H1 (cell line): Measurements from ENCODE around the gene CYP2A6. TPM values are rescaled to one million over a fixed set of nuclear protein-coding genes. Genes with fewer than 3 reads are reported as not detected.

Source experiments
- CTCF ChIA-PET: fragments of 300-600 bp; sonication (Branson Sonifier 250); formaldehyde crosslinking; loops from one replicate; lab custom pipeline; 2021; ENCODE audit not compliant: partially characterized antibody; lab: Charles Lee
- POLR2A ChIA-PET: fragments of 300-600 bp; sonication (Branson Sonifier 250); formaldehyde crosslinking; loops from one replicate; lab custom pipeline; 2021; ENCODE audit warnings: inconsistent platforms; ENCODE audit not compliant: partially characterized antibody; lab: Charles Lee
- DNase-seq, 2 experiments: peaks; one replicate each; pipeline versions ENCODE4 v3.0.0 to v3.0.0-alpha.2; 2010 to 2022; ENCODE audit warnings: low spot score in 2 of 2, low read depth in 1 of 2, mixed read lengths in 1 of 2
- FAIRE-seq: peaks from 2 replicates; lab custom pipeline; 2011; peaks lifted over from hg19 to GRCh38; lab: Jason Lieb, UNC
- H2AFZ ChIP-seq: 2 replicates; pipeline ENCODE4 v1.8.1; 2012; ENCODE audit warnings: low read length, inconsistent platforms
- H2AK5ac ChIP-seq: 2 replicates; pipeline ENCODE4 v1.6.1; 2013; ENCODE audit warnings: low read depth, low read length
- H2BK120ac ChIP-seq: replicated peaks from 2 replicates; pipeline ENCODE3; 2013; ENCODE audit warnings: low read depth, low read length, inconsistent platforms
- H2BK12ac ChIP-seq: 2 replicates; pipeline ENCODE4 v1.6.1; 2013; ENCODE audit warnings: low read depth, low read length
- H2BK15ac ChIP-seq: 2 replicates; pipeline ENCODE4 v1.6.1; 2013; ENCODE audit warnings: low read length
- H2BK20ac ChIP-seq: 2 replicates; pipeline ENCODE4 v1.6.1; 2013; ENCODE audit warnings: low read length
- H2BK5ac ChIP-seq: 2 replicates; pipeline ENCODE4 v1.6.1; 2013; ENCODE audit warnings: low read depth, low read length
- H3K14ac ChIP-seq: 2 replicates; pipeline ENCODE4 v1.6.1; 2013; ENCODE audit warnings: inconsistent platforms; ENCODE audit not compliant: insufficient read length
- H3K18ac ChIP-seq: 2 replicates; pipeline ENCODE4 v1.6.1; 2013; ENCODE audit warnings: low read length; ENCODE audit errors: extremely low read depth
- H3K23ac ChIP-seq: 2 replicates; pipeline ENCODE4 v1.6.1; 2013; ENCODE audit warnings: inconsistent platforms; ENCODE audit not compliant: insufficient read length
- H3K23me2 ChIP-seq: 2 replicates; pipeline ENCODE4 v1.6.1; 2013; ENCODE audit warnings: low read depth, low read length
- H3K27ac ChIP-seq: 2 replicates; pipeline ENCODE4 v1.6.1; 2011; ENCODE audit warnings: low read depth, low read length, inconsistent platforms
- H3K27me3 ChIP-seq, 4 experiments: replicated peaks in 1 of 4; 1 replicate in 1 of 4; 2 replicates in 3 of 4; pipeline versions ENCODE4 v1.6.1 to v1.8.1; 2011 to 2013; ENCODE audit warnings: low read length in 3 of 4, mild to moderate bottlenecking in 3 of 4, inconsistent platforms in 2 of 4, mixed read lengths in 2 of 4, moderate library complexity in 1 of 4; ENCODE audit not compliant: control insufficient read depth in 3 of 4, insufficient read depth in 3 of 4; ENCODE audit errors: extremely low read depth in 1 of 4
- H3K36me3 ChIP-seq, 4 experiments: 2 replicates each; pipeline versions ENCODE4 v1.6.1 to v1.8.1; 2011 to 2013; ENCODE audit warnings: mild to moderate bottlenecking in 4 of 4, low read length in 3 of 4, moderate library complexity in 2 of 4, control low read depth in 1 of 4, inconsistent platforms in 1 of 4; ENCODE audit not compliant: insufficient read depth in 4 of 4, control insufficient read depth in 2 of 4
- H3K4ac ChIP-seq: replicated peaks from 2 replicates; pipeline ENCODE3; 2013; ENCODE audit warnings: low read length, low read depth, mixed read lengths, inconsistent platforms; ENCODE audit not compliant: insufficient read length
- H3K4me1 ChIP-seq, 4 experiments: replicated peaks in 1 of 4; 1 replicate in 1 of 4; 2 replicates in 3 of 4; pipeline versions ENCODE4 v1.6.1 to v1.8.1; 2011 to 2013; ENCODE audit warnings: low read length in 3 of 4, inconsistent platforms in 2 of 4, mixed read lengths in 1 of 4; ENCODE audit not compliant: insufficient read depth in 4 of 4, control insufficient read depth in 3 of 4
- H3K4me2 ChIP-seq, 2 experiments: 2 replicates each; pipeline versions ENCODE4 v1.6.1 to v1.8.1; 2011 to 2013; ENCODE audit warnings: low read depth in 2 of 2, low read length in 2 of 2, control low read depth in 1 of 2, inconsistent platforms in 1 of 2, mild to moderate bottlenecking in 1 of 2; ENCODE audit not compliant: insufficient read depth in 1 of 2
- H3K4me3 ChIP-seq, 4 experiments: fragments of 200-600, 300-600 bp in 1 of 4; sonication (generic), shearing (Covaris generic), sonication (Bioruptor Twin) in 1 of 4; 2 replicates each; pipeline versions ENCODE4 v1.5.1 to v1.8.1; 2011 to 2016; ENCODE audit warnings: low read length in 4 of 4, low read depth in 3 of 4, control low read depth in 2 of 4, inconsistent platforms in 2 of 4, mild to moderate bottlenecking in 2 of 4, mixed read lengths in 1 of 4, moderate library complexity in 1 of 4; ENCODE audit not compliant: insufficient read depth in 2 of 4; ENCODE audit errors: extremely low read depth in 1 of 4
- H3K56ac ChIP-seq: replicated peaks from 2 replicates; pipeline ENCODE3; 2013; ENCODE audit warnings: low read depth, mild to moderate bottlenecking, mixed read lengths, low read length, inconsistent platforms; ENCODE audit not compliant: insufficient read length
- H3K79me1 ChIP-seq: 2 replicates; pipeline ENCODE4 v1.6.1; 2013; ENCODE audit warnings: low read depth, low read length, control low read depth
- H3K79me2 ChIP-seq, 2 experiments: 2 replicates each; pipeline versions ENCODE4 v1.6.1 to v1.8.1; 2012 to 2013; ENCODE audit warnings: low read length in 2 of 2, mild to moderate bottlenecking in 2 of 2, inconsistent platforms in 1 of 2; ENCODE audit not compliant: insufficient read depth in 2 of 2, control insufficient read depth in 1 of 2
- H3K9ac ChIP-seq, 4 experiments: replicated peaks in 1 of 4; 1 replicate in 1 of 4; 2 replicates in 3 of 4; pipeline versions ENCODE4 v1.6.1 to v1.8.1; 2011 to 2013; ENCODE audit warnings: low read depth in 3 of 4, low read length in 3 of 4, control low read depth in 2 of 4, mild to moderate bottlenecking in 2 of 4, moderate library complexity in 2 of 4, inconsistent platforms in 1 of 4; ENCODE audit errors: extremely low read depth in 1 of 4
- H3K9me3 ChIP-seq, 2 experiments: 2 replicates each; pipeline versions ENCODE4 v1.6.1 to v1.8.1; 2012 to 2013; ENCODE audit warnings: mild to moderate bottlenecking in 2 of 2, moderate library complexity in 2 of 2, control low read depth in 1 of 2, inconsistent platforms in 1 of 2, low read depth in 1 of 2, low read length in 1 of 2, mixed read lengths in 1 of 2; ENCODE audit not compliant: insufficient read depth in 2 of 2
- H4K20me1 ChIP-seq, 2 experiments: replicated peaks in 1 of 2; 2 replicates each; pipeline versions ENCODE3 to v1.8.1; 2011 to 2013; ENCODE audit warnings: inconsistent platforms in 2 of 2, low read length in 2 of 2, mild to moderate bottlenecking in 1 of 2; ENCODE audit not compliant: insufficient read depth in 2 of 2, control insufficient read depth in 1 of 2
- H4K5ac ChIP-seq: 2 replicates; pipeline ENCODE4 v1.6.1; 2013; ENCODE audit warnings: low read length, low read depth, mixed read lengths, inconsistent platforms; ENCODE audit not compliant: insufficient read length
- H4K8ac ChIP-seq: 2 replicates; pipeline ENCODE4 v1.8.0; 2013; ENCODE audit warnings: mild to moderate bottlenecking, moderate library complexity, low read length, inconsistent platforms; ENCODE audit not compliant: insufficient read depth; ENCODE audit errors: extremely low read depth
- H4K91ac ChIP-seq: replicated peaks from 2 replicates; pipeline ENCODE3; 2013; ENCODE audit warnings: low read length, mixed read lengths, inconsistent platforms; ENCODE audit not compliant: insufficient read length
- POU5F1 ChIP-seq: IDR thresholded peaks from 2 replicates; pipeline ENCODE4 v1.6.1; 2011; ENCODE audit warnings: low read depth, mild to moderate bottlenecking, low read length, moderate library complexity
- RFX5 ChIP-seq: IDR thresholded peaks from 2 replicates; pipeline ENCODE4 v1.6.1; 2011; ENCODE audit warnings: low read depth, low read length, improper control_type of control experiment, borderline replicate concordance
- SIN3A ChIP-seq, 2 experiments: IDR thresholded peaks in 1 of 2; conservative IDR thresholded peaks in 1 of 2; 2 replicates each; pipeline ENCODE4 v1.6.1; 2011 to 2012; ENCODE audit warnings: low read length in 2 of 2, improper control_type of control experiment in 1 of 2, low read depth in 1 of 2, mild to moderate bottlenecking in 1 of 2
- SIRT6 ChIP-seq: IDR thresholded peaks from one replicate; pipeline ENCODE4 v1.7.1; 2012; ENCODE audit warnings: low read length, inconsistent platforms
- SP1 ChIP-seq: IDR thresholded peaks from 2 replicates; pipeline ENCODE4 v1.6.1; 2011; ENCODE audit warnings: low read depth, low read length
- TAF1 ChIP-seq: IDR thresholded peaks from 2 replicates; pipeline ENCODE4 v1.6.1; 2011; ENCODE audit warnings: mild to moderate bottlenecking, low read depth, low read length
- WGBS, 2 experiments: shearing (Covaris generic) in 1 of 2; methylation state at CpG; one replicate each; pipeline versions ENCODE4 v1.1.6 to v1.1.7; 2013 to 2015; ENCODE audit warnings: low lambda C conversion rate in 2 of 2, mixed read lengths in 2 of 2, inconsistent platforms in 1 of 2, low coverage in 1 of 2, missing lambda C conversion rate in 1 of 2; ENCODE audit not compliant: insufficient replicate concordance in 2 of 2, insufficient coverage in 1 of 2, insufficient read length in 1 of 2; ENCODE audit errors: extremely low coverage in 1 of 2, missing lambda C conversion rate in 1 of 2; 5-methylcytosine and 5-hydroxymethylcytosine counted together
- polyA plus RNA-seq, 7 experiments: library from polyadenylated mRNA; depleted of rRNA in 3 of 7; stranded (reverse) in 5 of 7; unstranded in 2 of 7; fragments of >200 nt in 5 of 7; fragments of 200-250 nt in 2 of 7; gene quantifications; 1 replicate in 5 of 7; 2 replicates in 1 of 7; 4 replicates in 1 of 7; pipeline versions ENCODE4 v1.2.1 to v1.2.3, GENCODE V29; 2011 to 2013; ENCODE audit warnings: missing spikeins in 2 of 7, mixed read lengths in 2 of 7
- total RNA-seq: library from RNA; stranded (reverse); fragmentation: NEBNext Ultra II Directional; extraction: Animal tissue kit (Norgen Biotek cat#: 25700); gene quantifications from 2 replicates; pipeline ENCODE4 v1.2.1, GENCODE V29; 2021
- TF ChIP-seq, protein P1 (sequence below): IDR thresholded peaks from 2 replicates; pipeline ENCODE4 v1.6.1; 2012; ENCODE audit warnings: inconsistent platforms

Gene CYP2A6
- total and polyA plus RNA-seq, 2 of the 8 experiments (the other 6 are each of a cell fraction or from before 2014, with no cell fraction given), result 0.33 TPM; not detected in 1

GRCh38 chr19:40808021-40808325, 42.3 kb downstream of the CYP2A6 start:
- Histone ChIP-seq H4K8ac (no peak overlapping the region), H3K27ac (no peak overlapping the region), H2AK5ac (no peak overlapping the region), H3K23ac (no peak overlapping the region), H3K9ac (no peak overlapping the region), H3K4me3 (no peak overlapping the region), H3K4ac (no peak overlapping the region), H3K36me3 (peaks cover 3 to 30% (median 13%) of the 10 kb centered on the region in 4 experiments; a peak in 6 of 8 replicates), H2BK5ac (peak overlapping the region; percentile 78; the same call in 1 of the 2 replicates), H3K79me1 (peaks cover 21% of the 10 kb centered on the region), H2BK15ac (no peak overlapping the region), H4K5ac (no peak overlapping the region), H3K4me1 (peaks cover 6 to 52% (median 21%) of the 10 kb centered on the region in 4 experiments), H3K18ac (no peak overlapping the region), H4K91ac (no peak overlapping the region), H3K9me3 (no peaks in the 10 kb centered on the region), H2BK120ac (no peak overlapping the region), H3K14ac (no peak overlapping the region), H4K20me1 (peaks cover 35 to 48% of the 10 kb centered on the region in 2 experiments), H3K79me2 (peaks cover 0 to 44% of the 10 kb centered on the region in 2 experiments; a peak in 3 of 4 replicates), H2BK12ac (no peak overlapping the region), H3K4me2 (no peak overlapping the region), H2BK20ac (no peak overlapping the region), H3K23me2 (peaks cover 12% of the 10 kb centered on the region; the same call in 1 of the 2 replicates), H3K56ac (no peak overlapping the region), H2AFZ (no peak overlapping the region), H3K27me3 (peaks cover 0 to 3% (median 0%) of the 10 kb centered on the region in 4 experiments; a peak in 2 of 7 replicates)
- DNase-seq (no peak), FAIRE-seq (no peak)
- POLR2A ChIA-PET, result interaction anchor here (0.7 to 15.7 kb wide), 15 partner anchors 7 to 154 kb away, joined by 3 to 241 read pairs (median 6); partner anchors contain the start of genes ACTMAP, EGLN2, MIA and RAB4B
- no peak for TF ChIP-seq SIRT6
- TF ChIP-seq RFX5, result no peak
- no peak for TF ChIP-seq SP1
- TF ChIP-seq, protein P1, sequence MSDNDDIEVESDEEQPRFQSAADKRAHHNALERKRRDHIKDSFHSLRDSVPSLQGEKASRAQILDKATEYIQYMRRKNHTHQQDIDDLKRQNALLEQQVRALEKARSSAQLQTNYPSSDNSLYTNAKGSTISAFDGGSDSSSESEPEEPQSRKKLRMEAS, result no peak
- TF ChIP-seq SIN3A (conservative IDR thresholded peaks at IDR 0.05 in 1 of 2, IDR thresholded peaks at IDR 0.05 in 1 of 2; ENCODE audit: low read depth in 1 of 2, low read length in 2 of 2), result no peak
- TF ChIP-seq TAF1, result no peak
- TF ChIP-seq POU5F1, result no peak
- whole genome bisulfite sequencing, 2 experiments, result 88% methylated on average over 2 of the region's 2 CpGs; no CpG with 5 or more reads in 1 of the 2 experiments
- CTCF ChIA-PET, result interaction anchor here (0.7 to 4.4 kb wide), 20 partner anchors 9 to 336 kb away, joined by 3 to 26 read pairs (median 4); partner anchors contain the start of genes COQ8B, ITPKC and RAB4B
